Suppressor macrophage (primary cell): ENCODE data around the gene SYNC.
A peak's percentile ranks its signal among the peaks of the same experiment; 100 is the strongest.
"Not testable (repeated sequence)": the region's sequence is repeated elsewhere in the genome, so short reads cannot be mapped to it uniquely, and the experiment has no call there.

Experiments used
- DNase-seq, 4 experiments: peaks; one replicate each; pipeline ENCODE4 v3.0.0-alpha.2; 2020 to 2022

The SYNC gene

GRCh38 chr1:32642292-32642827 is 60.2 kb downstream of the SYNC start:
- DNase-seq, result not testable (repeated sequence)

GRCh38 chr1:32639489-32640075 is 63.0 kb downstream of the SYNC start:
- DNase-seq, result no peak

GRCh38 chr1:32636914-32637645 is 65.5 kb downstream of the SYNC start:
- DNase-seq, result peak in 3 of 4 experiments; percentile 30 to 78 (median 59)

GRCh38 chr1:32635508-32636277 is 66.9 kb downstream of the SYNC start:
- DNase-seq, result no peak

GRCh38 chr1:32632829-32633228 is 69.7 kb downstream of the SYNC start:
- DNase-seq, result no peak

GRCh38 chr1:32630173-32630572 is 72.4 kb downstream of the SYNC start:
- not testable (repeated sequence) for DNase-seq
